K562 (cell line): ENCODE measurements around the gene SMAD4. TPM values are rescaled to one million over a fixed set of nuclear protein-coding genes. Genes with fewer than 3 reads are reported as not detected.

Experiments
- BRD9 ChIP-seq: fragments of 450-650 bp; IDR thresholded peaks from 2 replicates; pipeline ENCODE4 v1.6.1; 2018; ENCODE audit warnings: low read depth; ENCODE audit not compliant: partially characterized antibody
- CHD1 ChIP-seq: fragments of 200-600 bp; sonication (generic); IDR thresholded peaks from one replicate; pipeline ENCODE4 v1.6.1; 2012; ENCODE audit warnings: mild to moderate bottlenecking, moderate library complexity, low read length, inconsistent platforms
- IRF2 ChIP-seq: sonication (generic); formaldehyde crosslinking; IDR thresholded peaks from 2 replicates; pipeline ENCODE4 v1.8.1; 2022; ENCODE audit warnings: mild to moderate bottlenecking, missing genetic modification reagents
- MED1 ChIP-seq: sonication (generic); formaldehyde crosslinking; IDR thresholded peaks from 2 replicates; pipeline ENCODE4 v1.8.1; 2023; ENCODE audit warnings: missing genetic modification reagents, borderline replicate concordance
- NR3C1 ChIP-seq: sonication (generic); formaldehyde crosslinking; IDR thresholded peaks from 2 replicates; pipeline ENCODE4 v1.8.1; 2022; ENCODE audit warnings: missing genetic modification reagents
- SIRT6 ChIP-seq: IDR thresholded peaks from one replicate; pipeline ENCODE4 v1.6.1; 2012; ENCODE audit warnings: low read depth, mild to moderate bottlenecking, control low read depth, inconsistent platforms, low read length, moderate library complexity
- TRIM24 ChIP-seq, 2 experiments: fragments of 450-650 bp; IDR thresholded peaks; 2 replicates each; pipeline ENCODE4 v1.6.1; 2016
- ZC3H8 ChIP-seq: fragments of 450-650 bp; IDR thresholded peaks from 2 replicates; pipeline ENCODE4 v1.6.1; 2017
- ZNF766 ChIP-seq: fragments of 200-800 bp; sonication (Bioruptor generic); conservative IDR thresholded peaks from 2 replicates; pipeline ENCODE4 v1.6.1; 2016; ENCODE audit warnings: missing genetic modification characterization, missing compliant biosample characterization
- polyA plus RNA-seq, 8 experiments: library from polyadenylated mRNA; depleted of rRNA in 4 of 8; stranded (reverse) in 5 of 8; unstranded in 3 of 8; fragments of >200 nt; fragmentation: Nextera tagmentation in 2 of 8; fragmentation: Illumina TruSeq in 1 of 8; extraction: Ambion mirVana in 2 of 8; extraction: Trizol in 1 of 8; gene quantifications; 2 replicates each; pipeline versions ENCODE4 v1.2.1 to v1.2.3, GENCODE V29; 2011 to 2014; ENCODE audit warnings: inconsistent platforms in 1 of 8, missing spikeins in 1 of 8
- total RNA-seq, 7 experiments: library from RNA; depleted of rRNA in 6 of 7; stranded (reverse); fragments of >200 nt in 6 of 7; fragmentation: Illumina TruSeq in 2 of 7; extraction: Trizol in 2 of 7; gene quantifications; 2 replicates each; pipeline versions ENCODE4 v1.2.1 to v1.2.3, GENCODE V29; 2011 to 2021; ENCODE audit warnings: low replicate concordance in 1 of 7
- TF ChIP-seq, protein P1 (sequence below): fragments of 250-450 bp; sonication (Bioruptor Pico); IDR thresholded peaks from 2 replicates; pipeline ENCODE4 v1.8.0; 2022; ENCODE audit warnings: inconsistent platforms
- TF ChIP-seq, protein P2 (sequence below), 2 experiments: fragments of 450-650 bp in 1 of 2; sonication (generic) in 1 of 2; formaldehyde crosslinking in 1 of 2; IDR thresholded peaks; 2 replicates each; pipeline versions ENCODE4 v1.7.1 to v1.9.0; 2016 to 2022; ENCODE audit warnings: inconsistent platforms in 1 of 2, mild to moderate bottlenecking in 1 of 2, missing genetic modification reagents in 1 of 2
- TF ChIP-seq, protein P3 (sequence below): sonication (generic); formaldehyde crosslinking; IDR thresholded peaks from 2 replicates; pipeline ENCODE4 v1.8.1; 2022; ENCODE audit warnings: missing genetic modification reagents
- TF ChIP-seq, protein P4 (sequence below): sonication (generic); IDR thresholded peaks from 2 replicates; pipeline ENCODE4 v1.6.1; 2016

SMAD4 gene
- total and polyA plus RNA-seq, 9 of the 15 experiments (the other 6 are each of a cell fraction or from before 2014, with no cell fraction given), result 5.7 to 55.0 (median 39.4) TPM

DNA sequence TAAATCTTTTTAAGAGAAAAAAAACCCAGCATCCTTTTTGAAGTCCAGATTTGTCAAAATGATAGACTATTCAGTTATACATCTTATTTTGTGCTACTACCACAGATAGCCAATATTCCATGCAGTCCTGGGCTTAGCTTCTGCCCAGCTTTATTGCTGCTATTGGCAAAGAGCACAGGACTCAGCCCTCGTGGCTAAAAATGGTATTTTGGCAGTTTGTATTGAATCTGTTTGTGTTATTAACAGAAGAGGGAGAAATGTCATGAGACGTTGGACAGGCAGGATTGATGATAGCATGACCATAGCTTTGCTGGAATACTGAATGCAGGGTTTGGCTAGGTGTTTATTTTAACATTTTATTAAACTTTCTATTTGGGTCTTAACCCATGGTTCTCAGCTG is 42.8 kb upstream of the SMAD4 start (continued):
- TF ChIP-seq, protein P1, sequence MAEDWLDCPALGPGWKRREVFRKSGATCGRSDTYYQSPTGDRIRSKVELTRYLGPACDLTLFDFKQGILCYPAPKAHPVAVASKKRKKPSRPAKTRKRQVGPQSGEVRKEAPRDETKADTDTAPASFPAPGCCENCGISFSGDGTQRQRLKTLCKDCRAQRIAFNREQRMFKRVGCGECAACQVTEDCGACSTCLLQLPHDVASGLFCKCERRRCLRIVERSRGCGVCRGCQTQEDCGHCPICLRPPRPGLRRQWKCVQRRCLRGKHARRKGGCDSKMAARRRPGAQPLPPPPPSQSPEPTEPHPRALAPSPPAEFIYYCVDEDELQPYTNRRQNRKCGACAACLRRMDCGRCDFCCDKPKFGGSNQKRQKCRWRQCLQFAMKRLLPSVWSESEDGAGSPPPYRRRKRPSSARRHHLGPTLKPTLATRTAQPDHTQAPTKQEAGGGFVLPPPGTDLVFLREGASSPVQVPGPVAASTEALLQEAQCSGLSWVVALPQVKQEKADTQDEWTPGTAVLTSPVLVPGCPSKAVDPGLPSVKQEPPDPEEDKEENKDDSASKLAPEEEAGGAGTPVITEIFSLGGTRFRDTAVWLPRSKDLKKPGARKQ (CRISPR knock-in tag), result no peak
- no peak for TF ChIP-seq TRIM24 (IDR thresholded peaks at IDR 0.05)
- no peak for TF ChIP-seq ZC3H8
- no peak for TF ChIP-seq IRF2 (CRISPR knock-in tag)
- TF ChIP-seq, protein P2, sequence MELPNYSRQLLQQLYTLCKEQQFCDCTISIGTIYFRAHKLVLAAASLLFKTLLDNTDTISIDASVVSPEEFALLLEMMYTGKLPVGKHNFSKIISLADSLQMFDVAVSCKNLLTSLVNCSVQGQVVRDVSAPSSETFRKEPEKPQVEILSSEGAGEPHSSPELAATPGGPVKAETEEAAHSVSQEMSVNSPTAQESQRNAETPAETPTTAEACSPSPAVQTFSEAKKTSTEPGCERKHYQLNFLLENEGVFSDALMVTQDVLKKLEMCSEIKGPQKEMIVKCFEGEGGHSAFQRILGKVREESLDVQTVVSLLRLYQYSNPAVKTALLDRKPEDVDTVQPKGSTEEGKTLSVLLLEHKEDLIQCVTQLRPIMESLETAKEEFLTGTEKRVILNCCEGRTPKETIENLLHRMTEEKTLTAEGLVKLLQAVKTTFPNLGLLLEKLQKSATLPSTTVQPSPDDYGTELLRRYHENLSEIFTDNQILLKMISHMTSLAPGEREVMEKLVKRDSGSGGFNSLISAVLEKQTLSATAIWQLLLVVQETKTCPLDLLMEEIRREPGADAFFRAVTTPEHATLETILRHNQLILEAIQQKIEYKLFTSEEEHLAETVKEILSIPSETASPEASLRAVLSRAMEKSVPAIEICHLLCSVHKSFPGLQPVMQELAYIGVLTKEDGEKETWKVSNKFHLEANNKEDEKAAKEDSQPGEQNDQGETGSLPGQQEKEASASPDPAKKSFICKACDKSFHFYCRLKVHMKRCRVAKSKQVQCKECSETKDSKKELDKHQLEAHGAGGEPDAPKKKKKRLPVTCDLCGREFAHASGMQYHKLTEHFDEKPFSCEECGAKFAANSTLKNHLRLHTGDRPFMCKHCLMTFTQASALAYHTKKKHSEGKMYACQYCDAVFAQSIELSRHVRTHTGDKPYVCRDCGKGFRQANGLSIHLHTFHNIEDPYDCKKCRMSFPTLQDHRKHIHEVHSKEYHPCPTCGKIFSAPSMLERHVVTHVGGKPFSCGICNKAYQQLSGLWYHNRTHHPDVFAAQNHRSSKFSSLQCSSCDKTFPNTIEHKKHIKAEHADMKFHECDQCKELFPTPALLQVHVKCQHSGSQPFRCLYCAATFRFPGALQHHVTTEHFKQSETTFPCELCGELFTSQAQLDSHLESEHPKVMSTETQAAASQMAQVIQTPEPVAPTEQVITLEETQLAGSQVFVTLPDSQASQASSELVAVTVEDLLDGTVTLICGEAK (IDR thresholded peaks at IDR 0.05), result no peak
- TF ChIP-seq, protein P2 (CRISPR knock-in tag; IDR thresholded peaks at IDR 0.05), result no peak
- no peak for TF ChIP-seq CHD1
- no peak for TF ChIP-seq BRD9
- TF ChIP-seq, protein P3, sequence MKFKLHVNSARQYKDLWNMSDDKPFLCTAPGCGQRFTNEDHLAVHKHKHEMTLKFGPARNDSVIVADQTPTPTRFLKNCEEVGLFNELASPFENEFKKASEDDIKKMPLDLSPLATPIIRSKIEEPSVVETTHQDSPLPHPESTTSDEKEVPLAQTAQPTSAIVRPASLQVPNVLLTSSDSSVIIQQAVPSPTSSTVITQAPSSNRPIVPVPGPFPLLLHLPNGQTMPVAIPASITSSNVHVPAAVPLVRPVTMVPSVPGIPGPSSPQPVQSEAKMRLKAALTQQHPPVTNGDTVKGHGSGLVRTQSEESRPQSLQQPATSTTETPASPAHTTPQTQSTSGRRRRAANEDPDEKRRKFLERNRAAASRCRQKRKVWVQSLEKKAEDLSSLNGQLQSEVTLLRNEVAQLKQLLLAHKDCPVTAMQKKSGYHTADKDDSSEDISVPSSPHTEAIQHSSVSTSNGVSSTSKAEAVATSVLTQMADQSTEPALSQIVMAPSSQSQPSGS (CRISPR knock-in tag), result no peak
- TF ChIP-seq NR3C1 (CRISPR knock-in tag), result no peak
- no peak for TF ChIP-seq MED1
- TF ChIP-seq, protein P4, sequence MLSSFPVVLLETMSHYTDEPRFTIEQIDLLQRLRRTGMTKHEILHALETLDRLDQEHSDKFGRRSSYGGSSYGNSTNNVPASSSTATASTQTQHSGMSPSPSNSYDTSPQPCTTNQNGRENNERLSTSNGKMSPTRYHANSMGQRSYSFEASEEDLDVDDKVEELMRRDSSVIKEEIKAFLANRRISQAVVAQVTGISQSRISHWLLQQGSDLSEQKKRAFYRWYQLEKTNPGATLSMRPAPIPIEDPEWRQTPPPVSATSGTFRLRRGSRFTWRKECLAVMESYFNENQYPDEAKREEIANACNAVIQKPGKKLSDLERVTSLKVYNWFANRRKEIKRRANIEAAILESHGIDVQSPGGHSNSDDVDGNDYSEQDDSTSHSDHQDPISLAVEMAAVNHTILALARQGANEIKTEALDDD, result no peak
- no peak for TF ChIP-seq SIRT6
- no peak for TF ChIP-seq ZNF766 (CRISPR knock-in tag)
